C4-2B (cell line): ENCODE data around the gene FCRL1.

ENCODE experiments used
- CTCF ChIP-seq: fragments of 450-650 bp; conservative IDR thresholded peaks from 2 replicates; pipeline ENCODE4 v1.5.1; 2017; ENCODE audit warnings: mild to moderate bottlenecking
- ZFX ChIP-seq: fragments of 450-650 bp; IDR thresholded peaks from 2 replicates; pipeline ENCODE4 v1.6.1; 2017

GRCh38 chr1:157829711-157830110, 9.8 kb upstream of the FCRL1 start:
- TF ChIP-seq CTCF (no peak), ZFX (no peak)
